ENCODE results near the gene ADAMTS9. TPM values are rescaled to one million over a fixed set of nuclear protein-coding genes. Genes with fewer than 3 reads are reported as not detected.

Gene ADAMTS9
- total and polyA plus RNA-seq, 9 of the 15 experiments (the other 6 are each of a cell fraction or from before 2014, with no cell fraction given), result 0.05 to 0.32 (median 0.13) TPM; not detected in 2

DNA sequence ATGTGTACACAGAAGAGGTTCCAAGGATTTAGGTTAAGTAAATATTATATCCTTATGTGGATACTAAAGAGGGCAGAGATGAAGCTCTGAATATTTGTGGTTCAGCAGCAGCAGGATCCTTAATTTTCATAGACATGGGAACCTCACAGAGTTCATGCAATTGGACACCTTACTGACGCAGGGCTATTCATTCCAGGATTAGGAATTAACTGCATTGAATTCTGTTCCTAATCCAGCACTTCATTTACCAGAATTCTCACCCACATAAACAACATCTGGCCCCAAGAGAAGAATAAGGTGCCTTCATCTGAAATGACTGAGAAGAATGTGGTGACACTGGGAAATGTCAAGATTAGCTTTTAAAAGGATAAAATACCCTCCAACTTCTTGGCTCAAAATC, 62.4 kb downstream of the ADAMTS9 start (continued):
- no peak for TF ChIP-seq EWSR1 (IDR thresholded peaks at IDR 0.05; ENCODE audit: borderline replicate concordance, low read depth, partially characterized antibody)
- TF ChIP-seq, protein P1, sequence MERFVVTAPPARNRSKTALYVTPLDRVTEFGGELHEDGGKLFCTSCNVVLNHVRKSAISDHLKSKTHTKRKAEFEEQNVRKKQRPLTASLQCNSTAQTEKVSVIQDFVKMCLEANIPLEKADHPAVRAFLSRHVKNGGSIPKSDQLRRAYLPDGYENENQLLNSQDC (CRISPR knock-in tag; IDR thresholded peaks at IDR 0.05), result no peak
- TF ChIP-seq, protein P2, sequence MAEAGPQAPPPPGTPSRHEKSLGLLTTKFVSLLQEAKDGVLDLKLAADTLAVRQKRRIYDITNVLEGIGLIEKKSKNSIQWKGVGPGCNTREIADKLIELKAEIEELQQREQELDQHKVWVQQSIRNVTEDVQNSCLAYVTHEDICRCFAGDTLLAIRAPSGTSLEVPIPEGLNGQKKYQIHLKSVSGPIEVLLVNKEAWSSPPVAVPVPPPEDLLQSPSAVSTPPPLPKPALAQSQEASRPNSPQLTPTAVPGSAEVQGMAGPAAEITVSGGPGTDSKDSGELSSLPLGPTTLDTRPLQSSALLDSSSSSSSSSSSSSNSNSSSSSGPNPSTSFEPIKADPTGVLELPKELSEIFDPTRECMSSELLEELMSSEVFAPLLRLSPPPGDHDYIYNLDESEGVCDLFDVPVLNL (CRISPR knock-in tag; IDR thresholded peaks at IDR 0.05; ENCODE audit: low read depth), result no peak
- TF ChIP-seq, protein P3, sequence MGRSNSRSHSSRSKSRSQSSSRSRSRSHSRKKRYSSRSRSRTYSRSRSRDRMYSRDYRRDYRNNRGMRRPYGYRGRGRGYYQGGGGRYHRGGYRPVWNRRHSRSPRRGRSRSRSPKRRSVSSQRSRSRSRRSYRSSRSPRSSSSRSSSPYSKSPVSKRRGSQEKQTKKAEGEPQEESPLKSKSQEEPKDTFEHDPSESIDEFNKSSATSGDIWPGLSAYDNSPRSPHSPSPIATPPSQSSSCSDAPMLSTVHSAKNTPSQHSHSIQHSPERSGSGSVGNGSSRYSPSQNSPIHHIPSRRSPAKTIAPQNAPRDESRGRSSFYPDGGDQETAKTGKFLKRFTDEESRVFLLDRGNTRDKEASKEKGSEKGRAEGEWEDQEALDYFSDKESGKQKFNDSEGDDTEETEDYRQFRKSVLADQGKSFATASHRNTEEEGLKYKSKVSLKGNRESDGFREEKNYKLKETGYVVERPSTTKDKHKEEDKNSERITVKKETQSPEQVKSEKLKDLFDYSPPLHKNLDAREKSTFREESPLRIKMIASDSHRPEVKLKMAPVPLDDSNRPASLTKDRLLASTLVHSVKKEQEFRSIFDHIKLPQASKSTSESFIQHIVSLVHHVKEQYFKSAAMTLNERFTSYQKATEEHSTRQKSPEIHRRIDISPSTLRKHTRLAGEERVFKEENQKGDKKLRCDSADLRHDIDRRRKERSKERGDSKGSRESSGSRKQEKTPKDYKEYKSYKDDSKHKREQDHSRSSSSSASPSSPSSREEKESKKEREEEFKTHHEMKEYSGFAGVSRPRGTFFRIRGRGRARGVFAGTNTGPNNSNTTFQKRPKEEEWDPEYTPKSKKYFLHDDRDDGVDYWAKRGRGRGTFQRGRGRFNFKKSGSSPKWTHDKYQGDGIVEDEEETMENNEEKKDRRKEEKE (IDR thresholded peaks at IDR 0.05; ENCODE audit: borderline replicate concordance in 1 of 2, control insufficient read depth in 1 of 2, low read depth in 2 of 2, low read length in 1 of 2), result no peak
- TF ChIP-seq MCM3 (IDR thresholded peaks at IDR 0.05), result no peak
- TF ChIP-seq ZKSCAN1 (IDR thresholded peaks at IDR 0.05; ENCODE audit: low read depth, low read length), result no peak

GRCh38 chr3:64623125-64623524, 64.7 kb downstream of the ADAMTS9 start:
- TF ChIP-seq FOXM1 (IDR thresholded peaks at IDR 0.05; ENCODE audit: low read depth), result no peak
- no peak for TF ChIP-seq FOXM1 (CRISPR knock-in tag; IDR thresholded peaks at IDR 0.05; ENCODE audit: low read depth)
- no peak for TF ChIP-seq ARHGAP35 (IDR thresholded peaks at IDR 0.05; ENCODE audit: partially characterized antibody)
- TF ChIP-seq, protein P4, sequence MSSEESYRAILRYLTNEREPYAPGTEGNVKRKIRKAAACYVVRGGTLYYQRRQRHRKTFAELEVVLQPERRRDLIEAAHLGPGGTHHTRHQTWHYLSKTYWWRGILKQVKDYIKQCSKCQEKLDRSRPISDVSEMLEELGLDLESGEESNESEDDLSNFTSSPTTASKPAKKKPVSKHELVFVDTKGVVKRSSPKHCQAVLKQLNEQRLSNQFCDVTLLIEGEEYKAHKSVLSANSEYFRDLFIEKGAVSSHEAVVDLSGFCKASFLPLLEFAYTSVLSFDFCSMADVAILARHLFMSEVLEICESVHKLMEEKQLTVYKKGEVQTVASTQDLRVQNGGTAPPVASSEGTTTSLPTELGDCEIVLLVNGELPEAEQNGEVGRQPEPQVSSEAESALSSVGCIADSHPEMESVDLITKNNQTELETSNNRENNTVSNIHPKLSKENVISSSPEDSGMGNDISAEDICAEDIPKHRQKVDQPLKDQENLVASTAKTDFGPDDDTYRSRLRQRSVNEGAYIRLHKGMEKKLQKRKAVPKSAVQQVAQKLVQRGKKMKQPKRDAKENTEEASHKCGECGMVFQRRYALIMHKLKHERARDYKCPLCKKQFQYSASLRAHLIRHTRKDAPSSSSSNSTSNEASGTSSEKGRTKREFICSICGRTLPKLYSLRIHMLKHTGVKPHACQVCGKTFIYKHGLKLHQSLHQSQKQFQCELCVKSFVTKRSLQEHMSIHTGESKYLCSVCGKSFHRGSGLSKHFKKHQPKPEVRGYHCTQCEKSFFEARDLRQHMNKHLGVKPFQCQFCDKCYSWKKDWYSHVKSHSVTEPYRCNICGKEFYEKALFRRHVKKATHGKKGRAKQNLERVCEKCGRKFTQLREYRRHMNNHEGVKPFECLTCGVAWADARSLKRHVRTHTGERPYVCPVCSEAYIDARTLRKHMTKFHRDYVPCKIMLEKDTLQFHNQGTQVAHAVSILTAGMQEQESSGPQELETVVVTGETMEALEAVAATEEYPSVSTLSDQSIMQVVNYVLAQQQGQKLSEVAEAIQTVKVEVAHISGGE (CRISPR knock-in tag; IDR thresholded peaks at IDR 0.05), result 0 out of 6 replicates have a peak, but pooled peaks of 1 of the 3 experiments have one; percentile 58
- no peak for TF ChIP-seq PHF8 (IDR thresholded peaks at IDR 0.05; ENCODE audit: borderline replicate concordance, low read length)
- no peak for TF ChIP-seq GTF2A2 (tag; IDR thresholded peaks at IDR 0.05)
- TF ChIP-seq TCFL5 (CRISPR knock-in tag; conservative IDR thresholded peaks at IDR 0.05), result no peak
- no peaks in the 10 kb centered on the region for H3K79me2 ChIP-seq (ENCODE audit: control insufficient read depth, insufficient read depth, low read length)
- no peaks in the 10 kb centered on the region for H3K4me1 ChIP-seq (replicated peaks in 1 of 2; ENCODE audit: control insufficient read depth in 2 of 2, insufficient read depth in 2 of 2, low read length in 2 of 2)
- ChIA-PET CTCF (ENCODE audit: low intra/inter-chr PET ratio) (no interaction called here), POLR2A (no interaction called here)
- in situ Hi-C loops (cut with MboI), result no loop called here
- DNase-seq (ENCODE audit: extremely low read depth in 1 of 4, low spot score in 3 of 4) (no peak), FAIRE-seq (no peak), ATAC-seq (no peak)
- H3K9me1 ChIP-seq (ENCODE audit: control insufficient read depth, insufficient read depth, low read length), result no peaks in the 10 kb centered on the region
- H3K4me2 ChIP-seq (ENCODE audit: insufficient read depth, low read length), result no peak overlapping the region
- BruUV-seq (replicated peaks), result no TSS peak
- H3K27ac ChIP-seq (ENCODE audit: extremely low read depth, low read depth, low read length), result no peak overlapping the region
- H4K20me1 ChIP-seq (replicated peaks; ENCODE audit: control insufficient read depth, insufficient read depth, low read length), result no peaks in the 10 kb centered on the region
- WGBS (ENCODE audit: insufficient coverage, low coverage, missing lambda C conversion rate), result 0% methylated on average over 2 of the region's 2 CpGs
- no peak overlapping the region for H2AFZ ChIP-seq (ENCODE audit: low read depth, low read length)
- H3K9ac ChIP-seq (ENCODE audit: insufficient read depth in 1 of 2, low read depth in 2 of 2, low read length in 2 of 2), result no peak overlapping the region
- no peak overlapping the region for H3K4me3 ChIP-seq
- H3K36me3 ChIP-seq (ENCODE audit: control insufficient read depth, insufficient read depth, low read length), result no peaks in the 10 kb centered on the region
- no peaks in the 10 kb centered on the region for H3K27me3 ChIP-seq (ENCODE audit: control insufficient read depth in 2 of 2, insufficient read depth in 2 of 2, low read length in 2 of 2)
- intact Hi-C loops (cut with micrococcal nuclease), result no loop called here
- H3K9me3 ChIP-seq (replicated peaks; ENCODE audit: control insufficient read depth, insufficient read depth, low read depth, low read length), result no peaks in the 10 kb centered on the region

Measured in K562 (cell line).